Uterus (tissue), 4 donors: ENCODE measurements around the gene TAGLN3. TPM values are rescaled to one million over a fixed set of nuclear protein-coding genes. Genes with fewer than 3 reads are reported as not detected.

ENCODE experiments used
- DNase-seq, 2 donors: peaks; one replicate each; pipeline ENCODE4 v3.0.0-alpha.2; 2019 to 2020
- H3K27ac ChIP-seq, 2 donors: fragments of 200-600 bp; sonication (generic); 1 replicate in 1 of 2; 2 replicates in 1 of 2; pipeline ENCODE4 v1.5.1; 2016 to 2018
- H3K27me3 ChIP-seq, 2 donors: fragments of 200-600 bp; sonication (generic); one replicate each; pipeline ENCODE4 v1.5.1; 2018 to 2019; ENCODE audit warnings: control low read depth in 1 of 2
- H3K36me3 ChIP-seq, 2 donors: fragments of 200-600 bp; sonication (generic); one replicate each; pipeline ENCODE4 v1.5.1; 2019; ENCODE audit warnings: control low read depth in 1 of 2
- H3K4me1 ChIP-seq, 2 donors: fragments of 200-600 bp; sonication (generic); one replicate each; pipeline ENCODE4 v1.5.1; 2018 to 2019; ENCODE audit warnings: control low read depth in 1 of 2
- H3K4me3 ChIP-seq, 2 donors: fragments of 200-600 bp; sonication (generic); 1 replicate in 1 of 2; 2 replicates in 1 of 2; pipeline ENCODE4 v1.5.1; 2018 to 2019; ENCODE audit warnings: mild to moderate bottlenecking in 1 of 2
- H3K9me3 ChIP-seq, 2 donors: fragments of 200-600 bp; sonication (generic); one replicate each; pipeline ENCODE4 v1.5.1; 2019; ENCODE audit warnings: control low read depth in 1 of 2
- CTCF ChIP-seq, 4 experiments: fragments of 200-600 bp in 2 of 4; fragments of 450-650 bp in 2 of 4; sonication (generic) in 2 of 4; IDR thresholded peaks; one replicate each; pipeline ENCODE4 v1.5.1; 2016 to 2019; ENCODE audit warnings: antibody characterized with exemption in 4 of 4, mild to moderate bottlenecking in 2 of 4, moderate library complexity in 1 of 4
- POLR2A ChIP-seq, 2 donors: fragments of 450-650 bp; IDR thresholded peaks; one replicate each; pipeline ENCODE4 v1.6.1; 2016; ENCODE audit warnings: antibody characterized with exemption in 2 of 2, mild to moderate bottlenecking in 1 of 2, moderate library complexity in 1 of 2
- intact Hi-C: fragments of 100-400 bp; cut with DNase I; formaldehyde crosslinking; loops from one replicate; pipeline ENCODE4 v1.15.1; 2023; ENCODE audit warnings: low total_unique reads
- total RNA-seq, 4 donors: library from RNA; depleted of rRNA in 3 of 4; stranded (reverse); fragments of >200 nt in 3 of 4; gene quantifications; one replicate each; pipeline versions ENCODE4 v1.1.0 to v1.2.4, GENCODE V29; 2014 to 2023
- donor health status: DM: yes; HTN: yes; CAD: no.

The TAGLN3 gene
- total RNA-seq, 4 donors from 2014 or later, result 0.48 to 11.2 TPM; not detected in 2

- no peaks in the 10 kb centered on the region for H3K27me3 ChIP-seq
- no peaks in the 10 kb centered on the region for H3K36me3 ChIP-seq
- H3K4me3 ChIP-seq, result no peak overlapping the region
- no peaks in the 10 kb centered on the region for H3K4me1 ChIP-seq
- no peak overlapping the region for H3K27ac ChIP-seq
- H3K9me3 ChIP-seq, result no peaks in the 10 kb centered on the region
- TF ChIP-seq POLR2A (IDR thresholded peaks at IDR 0.05), result no peak
- TF ChIP-seq CTCF (IDR thresholded peaks at IDR 0.05), result peak; percentile 56 to 74 (median 60)
- intact Hi-C loops, result no loop called here
- peak; percentile 51 to 57 for DNase-seq
These were observed 14.5 kb downstream of the TAGLN3 start for GRCh38 chr3:112013058-112013783.

GRCh38 chr3:112013784-112014143 lies 15.0 kb downstream of the TAGLN3 start:
- Histone ChIP-seq H3K4me3 (no peak overlapping the region), H3K27ac (no peak overlapping the region), H3K36me3 (no peaks in the 10 kb centered on the region), H3K4me1 (no peaks in the 10 kb centered on the region), H3K27me3 (no peaks in the 10 kb centered on the region), H3K9me3 (no peaks in the 10 kb centered on the region)
- no peak for DNase-seq
- intact Hi-C loops, result no loop called here
- TF ChIP-seq CTCF (IDR thresholded peaks at IDR 0.05), result no peak
- no peak for TF ChIP-seq POLR2A (IDR thresholded peaks at IDR 0.05)

- no peak overlapping the region for H3K4me3 ChIP-seq
- no peak overlapping the region for H3K27ac ChIP-seq
- no peaks in the 10 kb centered on the region for H3K4me1 ChIP-seq
- DNase-seq, result no peak
- no peak for TF ChIP-seq CTCF (IDR thresholded peaks at IDR 0.05)
- TF ChIP-seq POLR2A (IDR thresholded peaks at IDR 0.05), result no peak
- H3K36me3 ChIP-seq, result no peaks in the 10 kb centered on the region
- intact Hi-C loops, result no loop called here
- H3K9me3 ChIP-seq, result no peaks in the 10 kb centered on the region
- no peaks in the 10 kb centered on the region for H3K27me3 ChIP-seq
These were observed 18.4 kb downstream of the TAGLN3 start for GRCh38 chr3:112017091-112017490.

- DNase-seq, result no peak
- H3K4me3 ChIP-seq, result no peak overlapping the region
- intact Hi-C loops, result no loop called here
- no peak overlapping the region for H3K27ac ChIP-seq
- H3K36me3 ChIP-seq, result no peaks in the 10 kb centered on the region
- H3K4me1 ChIP-seq, result no peaks in the 10 kb centered on the region
- H3K27me3 ChIP-seq, result no peaks in the 10 kb centered on the region
- H3K9me3 ChIP-seq, result no peaks in the 10 kb centered on the region
- TF ChIP-seq CTCF (IDR thresholded peaks at IDR 0.05) (no peak), POLR2A (IDR thresholded peaks at IDR 0.05) (no peak)
These were observed 20.0 kb downstream of the TAGLN3 start for GRCh38 chr3:112018712-112019111.

- H3K27ac ChIP-seq, result no peak overlapping the region
- no peaks in the 10 kb centered on the region for H3K4me1 ChIP-seq
- no peak for TF ChIP-seq CTCF (IDR thresholded peaks at IDR 0.05)
- TF ChIP-seq POLR2A (IDR thresholded peaks at IDR 0.05), result no peak
- H3K9me3 ChIP-seq, result no peaks in the 10 kb centered on the region
- intact Hi-C loops, result no loop called here
- no peaks in the 10 kb centered on the region for H3K36me3 ChIP-seq
- DNase-seq, result no peak
- no peaks in the 10 kb centered on the region for H3K27me3 ChIP-seq
- no peak overlapping the region for H3K4me3 ChIP-seq
These were observed 21.0 kb downstream of the TAGLN3 start for GRCh38 chr3:112019716-112020115.
